Measurements from ENCODE around the gene DGKA. TPM values are rescaled to one million over a fixed set of nuclear protein-coding genes. Genes with fewer than 3 reads are reported as not detected.
"Not testable (repeated sequence)": the region's sequence is repeated elsewhere in the genome, so short reads cannot be mapped to it uniquely, and the experiment has no call there.

Gene DGKA
- 10 to 100 TPM; 35.4 to 38.0 TPM for total RNA-seq
- long read RNA-seq, donor 1, partial matches to known transcripts = 2 of 5 reads
- long read RNA-seq, donor 1, other reads (novel, unspliced or antisense) = 3 of 5 reads
- long read RNA-seq, donor 2, partial matches to known transcripts = 0 of 17 reads
- long read RNA-seq, donor 2, other reads (novel, unspliced or antisense) = 15 of 17 reads

GRCh38 chr12:55930771-55931316, at the start of gene DGKA:
Gene DGKA (plus strand): TSS chr12:55931162. CDS start chr12:55936504, 5,342 bp downstream.
- DNase-seq (ENCODE audit: low spot score) = no peak
- intact Hi-C loops (cut with DNase I) = loop anchor here in 1 of 2 donors (5.0 kb wide), 1 partner anchor 189 kb away; the partner anchor contains the start of gene GDF11

DNA sequence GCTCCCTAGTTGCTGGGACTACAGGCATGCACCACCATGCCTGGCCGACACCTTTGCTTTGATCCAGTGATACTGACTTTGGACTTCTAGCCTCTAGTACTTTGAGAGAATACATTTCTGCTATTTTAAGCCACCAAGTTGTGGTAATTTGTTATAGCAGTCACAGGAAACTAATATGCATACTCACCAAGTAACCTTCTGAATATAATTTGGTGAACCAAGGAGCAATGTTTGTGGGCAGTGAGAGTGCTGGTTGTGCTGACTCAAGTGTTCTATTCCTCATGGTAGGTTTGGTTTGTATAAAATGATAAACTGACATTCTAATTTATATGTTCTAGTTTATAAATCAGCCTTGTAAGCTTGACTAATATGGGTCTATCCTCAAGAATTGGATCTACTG, 45.8 kb upstream of the DGKA start:
- intact Hi-C loops (cut with DNase I) = no loop called here
- no peak for DNase-seq (ENCODE audit: low spot score)

- intact Hi-C loops (cut with DNase I) = no loop called here
- DNase-seq (ENCODE audit: low spot score) = no peak
Measured at GRCh38 chr12:55891310-55891709, 39.7 kb upstream of the DGKA start.

DNA sequence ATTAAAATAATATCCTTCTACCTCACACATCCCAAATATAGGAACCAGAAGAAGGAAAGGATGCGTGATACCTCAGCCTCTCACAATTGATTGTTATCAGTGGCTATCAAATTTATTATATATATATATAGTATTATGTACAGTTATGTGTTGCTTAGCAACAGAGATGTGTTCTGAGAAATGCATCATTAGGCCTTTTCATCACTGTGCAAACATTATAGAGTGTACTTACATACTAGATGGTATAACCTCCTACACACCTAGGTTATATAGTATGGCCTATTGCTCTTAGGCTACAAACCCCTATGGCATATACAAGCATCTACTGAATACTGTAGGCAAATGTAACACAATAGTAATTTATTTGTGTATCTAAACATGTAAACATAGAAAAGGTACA, 37.2 kb upstream of the DGKA start:
- intact Hi-C loops (cut with DNase I) = no loop called here
- no peak for DNase-seq (ENCODE audit: low spot score)

- intact Hi-C loops (cut with DNase I) = no loop called here
Measured at GRCh38 chr12:55899082-55899481, 31.9 kb upstream of the DGKA start.

GRCh38 chr12:55901881-55902490, 29.0 kb upstream of the DGKA start:
- DNase-seq (ENCODE audit: low spot score) = no peak
- intact Hi-C loops (cut with DNase I) = no loop called here

More at GRCh38 chr12:55899082-55899481, 31.9 kb upstream of the DGKA start:
- no peak for DNase-seq (ENCODE audit: low spot score)

DNA sequence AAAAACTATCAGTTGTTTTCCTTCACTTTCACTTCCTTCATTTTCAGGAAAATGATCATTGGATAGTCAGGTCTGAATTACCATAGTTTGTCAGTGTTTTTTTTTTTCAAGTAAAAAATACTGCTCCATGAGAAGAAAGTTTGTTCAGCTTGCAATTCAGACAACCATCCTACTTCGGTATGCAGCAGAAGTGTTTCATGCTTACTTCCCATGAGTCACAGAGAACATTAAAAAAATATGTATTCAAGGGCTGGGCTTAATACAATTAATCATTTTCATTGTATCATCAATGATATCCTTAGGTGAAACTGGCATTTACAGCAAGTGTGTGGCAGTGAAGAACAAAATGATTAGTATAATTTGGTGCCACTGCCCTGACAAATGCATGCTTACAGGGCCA, 24.9 kb upstream of the DGKA start:
- intact Hi-C loops (cut with DNase I) = no loop called here

DNA sequence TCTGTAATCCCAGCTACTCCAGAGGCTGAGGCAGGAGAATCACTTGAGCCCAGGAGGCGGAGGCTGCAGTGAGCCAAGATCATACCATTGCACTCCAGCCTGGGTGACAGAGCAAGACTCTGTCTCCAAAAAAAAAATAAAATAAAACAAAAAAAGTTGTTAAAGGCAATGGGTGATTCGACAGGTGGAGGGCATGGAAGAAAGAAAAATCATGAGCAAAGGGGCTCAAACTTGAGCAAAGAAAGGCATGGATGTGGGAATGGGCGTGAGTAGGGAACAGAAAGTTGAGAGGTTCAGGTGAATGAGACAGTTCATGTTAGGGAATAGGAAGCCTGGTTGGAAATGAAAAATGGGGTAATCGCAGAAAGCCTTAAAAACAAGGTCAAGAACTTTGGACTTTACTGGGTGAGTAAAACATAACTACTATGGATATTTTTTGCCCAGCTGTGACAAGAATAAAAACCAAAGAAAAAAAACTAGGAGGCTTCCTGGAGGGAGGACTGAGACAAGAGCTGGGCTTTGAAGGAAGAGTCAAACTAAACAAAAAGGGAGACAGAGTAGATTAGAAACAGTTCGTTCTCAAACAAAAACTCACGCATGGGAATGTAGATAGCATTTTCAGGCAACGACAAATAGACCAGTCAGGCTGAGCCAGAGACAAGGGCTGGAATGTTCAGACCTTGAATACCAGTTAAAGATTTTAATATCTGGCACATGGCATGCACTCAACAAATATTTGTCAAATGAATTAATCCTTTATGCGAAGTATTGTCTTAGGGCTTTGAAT, 22.0 kb upstream of the DGKA start:
- DNase-seq (ENCODE audit: low spot score) = no peak
- intact Hi-C loops (cut with DNase I) = no loop called here

More for the DNA sequence above, 24.9 kb upstream of the DGKA start:
- no peak for DNase-seq (ENCODE audit: low spot score)

DNA sequence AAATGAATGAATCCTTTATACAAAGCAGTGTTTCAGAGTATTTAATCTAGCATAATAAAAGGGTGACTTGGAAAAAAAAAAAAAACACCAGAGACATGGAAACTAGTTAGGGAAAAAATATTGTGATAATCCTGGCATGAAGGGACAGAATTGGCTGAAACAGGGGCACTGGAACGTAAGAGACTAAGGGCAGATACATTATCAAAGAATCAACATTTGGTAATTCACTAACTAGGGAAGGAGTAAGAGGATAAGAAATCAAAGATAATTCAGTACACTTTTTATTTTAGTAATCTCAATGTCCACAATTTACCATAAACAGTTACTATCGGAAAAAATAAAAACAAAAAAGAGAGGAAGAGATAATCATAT, 21.5 kb upstream of the DGKA start:
- DNase-seq (ENCODE audit: low spot score) = no peak
- intact Hi-C loops (cut with DNase I) = no loop called here

GRCh38 chr12:55912908-55913307, 18.1 kb upstream of the DGKA start:
- intact Hi-C loops (cut with DNase I) = no loop called here
- no peak for DNase-seq (ENCODE audit: low spot score)

DNA sequence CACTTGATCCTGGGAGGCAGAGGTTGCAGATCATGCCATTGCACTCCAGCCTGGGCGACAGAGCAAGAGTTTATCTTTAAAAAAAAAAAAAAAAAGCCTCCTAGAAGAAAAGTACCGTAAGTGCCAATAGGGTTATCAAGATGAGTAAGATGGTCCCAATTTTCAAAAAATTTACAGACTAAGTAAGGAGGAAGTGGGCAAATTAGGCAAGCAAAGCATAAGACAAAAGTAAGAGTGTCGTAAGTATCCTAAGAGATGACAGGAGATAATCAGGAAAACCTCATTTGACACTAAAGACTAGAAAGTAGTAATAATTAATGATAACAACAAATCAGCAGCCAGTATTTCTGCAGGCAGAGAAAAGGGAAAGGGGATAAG, 15.5 kb upstream of the DGKA start:
- intact Hi-C loops (cut with DNase I) = no loop called here
- no peak for DNase-seq (ENCODE audit: low spot score)

DNA sequence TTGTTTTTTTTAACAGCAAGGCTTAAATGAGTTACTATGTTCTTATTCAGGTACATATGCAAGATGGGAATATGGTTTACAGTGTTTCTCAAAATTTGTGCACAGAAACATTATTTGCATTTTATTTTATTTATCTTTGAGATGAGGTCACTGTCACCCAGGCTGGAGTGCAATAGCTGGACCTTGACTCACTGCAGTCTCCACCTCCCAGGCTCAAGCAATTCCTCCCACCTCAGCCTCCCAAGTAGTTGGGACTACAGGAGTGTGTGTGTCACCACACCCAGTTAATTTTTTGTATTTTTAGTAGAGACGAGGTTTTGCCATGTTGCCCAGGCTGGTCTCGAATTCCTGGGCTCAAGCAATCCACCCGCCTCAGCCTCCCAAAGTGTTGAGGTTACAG, 11.9 kb upstream of the DGKA start:
- intact Hi-C loops (cut with DNase I); DNase-seq (ENCODE audit: low spot score): not testable (repeated sequence)

- no peak for DNase-seq (ENCODE audit: low spot score)
- intact Hi-C loops (cut with DNase I) = no loop called here
Measured at GRCh38 chr12:55922126-55922525, 8.8 kb upstream of the DGKA start.

GRCh38 chr12:55923648-55924047, 7.3 kb upstream of the DGKA start:
- intact Hi-C loops (cut with DNase I) = loop anchor here in 1 of 2 donors (2.0 kb wide), 1 partner anchor 71 kb away; no protein-coding TSS in a partner anchor
- not testable (repeated sequence) for DNase-seq (ENCODE audit: low spot score)

DNA sequence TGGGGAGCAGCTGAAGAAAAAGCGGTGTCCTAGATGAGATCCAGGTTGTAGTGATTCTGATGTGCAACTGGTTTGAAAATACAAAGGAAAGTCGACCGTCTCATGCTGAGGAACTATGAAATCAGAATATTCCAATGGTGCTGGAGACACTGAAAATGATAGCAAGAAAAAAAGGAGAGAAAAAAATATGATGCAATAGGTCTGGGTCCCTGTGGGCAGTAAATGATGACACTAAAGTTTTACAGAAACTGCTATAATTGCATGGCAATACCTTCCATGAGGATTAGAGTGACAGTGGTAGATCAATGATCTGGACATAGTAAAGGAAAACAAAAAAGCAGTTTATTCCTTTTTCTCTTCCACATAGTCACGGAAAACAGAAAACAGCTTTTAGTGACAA, 5.6 kb upstream of the DGKA start:
- intact Hi-C loops (cut with DNase I) = loop anchor here (2.0 to 5.0 kb wide), 2 partner anchors 69 to 93 kb away; no protein-coding TSS in a partner anchor
- no peak for DNase-seq (ENCODE audit: low spot score)

GRCh38 chr12:55925870-55926737, 4.9 kb upstream of the DGKA start:
- no peak for DNase-seq (ENCODE audit: low spot score)

DNA sequence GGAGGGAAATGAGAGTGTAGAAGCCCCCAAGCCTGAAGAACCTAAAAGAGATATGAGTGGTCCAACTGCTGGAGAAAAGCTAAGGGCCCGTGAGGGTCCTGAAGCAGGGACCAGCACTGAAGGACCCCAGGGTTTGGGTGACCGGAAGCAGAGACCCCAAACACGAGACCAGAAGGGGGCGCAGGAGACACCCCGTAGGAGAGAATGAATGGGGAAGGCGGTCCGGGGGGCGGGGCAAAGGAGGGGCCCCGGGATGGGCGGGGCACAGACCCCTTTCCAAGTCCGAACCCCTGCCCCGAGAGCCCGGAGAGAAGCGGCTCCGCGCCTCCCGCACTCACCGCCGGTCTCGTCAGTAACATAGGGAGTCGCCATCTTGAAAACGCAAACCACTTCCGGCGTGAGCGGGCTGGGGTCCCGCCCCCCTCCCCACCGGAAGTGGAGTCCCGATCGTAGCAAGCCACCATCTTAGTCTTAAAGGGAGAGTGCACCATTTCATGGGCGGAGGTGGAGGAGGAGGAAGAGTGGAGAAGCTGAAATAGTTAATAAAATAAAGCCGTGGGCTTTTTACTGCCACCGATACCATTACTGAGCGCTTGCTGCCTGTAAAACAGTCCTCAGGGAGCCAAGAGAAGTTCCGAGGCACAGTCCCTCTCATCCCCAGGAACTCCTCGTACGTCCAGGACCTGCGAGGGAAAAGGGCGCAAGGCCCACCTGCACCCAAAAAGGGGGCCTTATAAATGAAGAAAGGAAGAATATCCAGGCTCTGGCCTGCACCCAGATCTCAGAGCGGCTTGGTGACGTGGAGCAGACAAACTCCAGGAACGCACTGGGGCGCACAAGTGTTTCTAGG, 4.0 kb upstream of the DGKA start:
- intact Hi-C loops (cut with DNase I) = loop anchor here in 1 of 2 donors (5.0 kb wide), 1 partner anchor 95 kb away; no protein-coding TSS in a partner anchor

More at GRCh38 chr12:55925870-55926737, 4.9 kb upstream of the DGKA start:
- intact Hi-C loops (cut with DNase I) = loop anchor here (2.0 to 5.0 kb wide), 2 partner anchors 69 to 94 kb away; no protein-coding TSS in a partner anchor

More for the DNA sequence above, 4.0 kb upstream of the DGKA start:
- DNase-seq (ENCODE audit: low spot score) = peak; percentile 96
